Lower leg skin (tissue), 3 donors: ENCODE data around the gene APOA5.

Source experiments
- CTCF ChIP-seq, 3 donors: fragments of 450-650 bp; IDR thresholded peaks; one replicate each; pipeline ENCODE4 v1.5.1; 2016; ENCODE audit warnings: antibody characterized with exemption in 3 of 3, mild to moderate bottlenecking in 3 of 3, moderate library complexity in 2 of 3
- POLR2A ChIP-seq, 2 donors: fragments of 450-650 bp; IDR thresholded peaks; one replicate each; pipeline ENCODE4 v1.6.1; 2016 to 2017; ENCODE audit warnings: antibody characterized with exemption in 2 of 2, mild to moderate bottlenecking in 1 of 2, moderate library complexity in 1 of 2

GRCh38 chr11:116823031-116823843, 31.6 kb upstream of the APOA5 start, which contains the start of gene APOA4:
- TF ChIP-seq CTCF (IDR thresholded peaks at IDR 0.05) (no peak), POLR2A (IDR thresholded peaks at IDR 0.05) (no peak)
